ENCODE data around the gene SPOP.

DNA sequence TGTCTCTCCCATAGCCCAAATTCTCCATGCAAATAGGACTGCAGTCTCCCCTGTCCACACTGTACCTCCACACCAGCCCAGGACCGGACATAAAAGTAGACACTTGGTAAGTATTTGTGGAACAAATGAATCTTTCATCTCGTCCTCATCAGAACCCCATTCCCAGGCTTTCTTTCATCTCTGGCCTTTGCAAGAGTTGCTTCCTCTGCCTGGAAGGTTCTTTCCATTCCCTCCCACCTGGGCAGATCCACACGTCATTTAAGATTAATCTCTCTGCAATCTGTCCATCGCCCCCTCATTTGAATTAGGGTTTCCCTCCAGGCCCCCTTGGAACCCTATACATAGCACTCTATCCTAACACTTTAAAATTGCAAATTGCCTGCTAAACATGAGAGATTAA is 106.1 kb downstream of the SPOP start:
- TF ChIP-seq FOXA1 (IDR thresholded peaks at IDR 0.05) (no peak), SUZ12 (IDR thresholded peaks at IDR 0.05) (no peak), SP1 (IDR thresholded peaks at IDR 0.05) (no peak), ELF4 (IDR thresholded peaks at IDR 0.05) (no peak), FOXM1 (IDR thresholded peaks at IDR 0.05; ENCODE audit: borderline replicate concordance) (no peak), BHLHE40 (IDR thresholded peaks at IDR 0.05; ENCODE audit: borderline replicate concordance) (no peak), FOXK2 (IDR thresholded peaks at IDR 0.05) (no peak), L3MBTL2 (conservative IDR thresholded peaks at IDR 0.05) (no peak), ZNF384 (IDR thresholded peaks at IDR 0.05) (no peak), HDGF (IDR thresholded peaks at IDR 0.05; ENCODE audit: borderline replicate concordance) (no peak), LEF1 (IDR thresholded peaks at IDR 0.05; ENCODE audit: borderline replicate concordance) (no peak), PKNOX1 (IDR thresholded peaks at IDR 0.05) (no peak)
